ENCODE data around the gene ODAD3. TPM values are rescaled to one million over a fixed set of nuclear protein-coding genes. Genes with fewer than 3 reads are reported as not detected.

The ODAD3 gene
- total and polyA plus RNA-seq, 2 experiments from 2014 or later = 1.3 to 1.9 TPM

- no peak overlapping the region for H3K4me3 ChIP-seq
- H3K36me3 ChIP-seq (replicated peaks; ENCODE audit: insufficient read depth, low read depth) = no peaks in the 10 kb centered on the region
- peak; percentile 58 for DNase-seq (ENCODE audit: low spot score)
- H3K4me1 ChIP-seq (ENCODE audit: insufficient read depth) = peaks cover under 1% of the 10 kb centered on the region
- no peaks in the 10 kb centered on the region for H3K27me3 ChIP-seq
- H3K9me2 ChIP-seq (replicated peaks; ENCODE audit: insufficient read depth) = no peaks in the 10 kb centered on the region
- TF ChIP-seq EZH2phosphoT487 (IDR thresholded peaks at IDR 0.05; ENCODE audit: low read depth, severe bottlenecking, unreplicated experiment) (no peak), CTCF (IDR thresholded peaks at IDR 0.05; ENCODE audit: poor library complexity) (peak; percentile 70)
- no peaks in the 10 kb centered on the region for H4K20me1 ChIP-seq (ENCODE audit: insufficient read depth, poor library complexity, severe bottlenecking)
- 77% methylated on average over 19 of the region's 23 CpGs for WGBS (ENCODE audit: low lambda C conversion rate, missing lambda C conversion rate)
- H3K27ac ChIP-seq = no peak overlapping the region
- H3K9me3 ChIP-seq (ENCODE audit: low read depth) = no peaks in the 10 kb centered on the region
- no peak overlapping the region for H3K4me2 ChIP-seq
- H3K79me2 ChIP-seq = no peaks in the 10 kb centered on the region
- no peak overlapping the region for H2AFZ ChIP-seq
Measured at GRCh38 chr19:11446652-11447301, 11.9 kb upstream of the ODAD3 start.

GRCh38 chr19:11446271-11446651 lies 11.3 kb upstream of the ODAD3 start:
- H3K9me3 ChIP-seq (ENCODE audit: low read depth) = no peaks in the 10 kb centered on the region
- H3K79me2 ChIP-seq = no peaks in the 10 kb centered on the region
- TF ChIP-seq EZH2phosphoT487 (IDR thresholded peaks at IDR 0.05; ENCODE audit: low read depth, severe bottlenecking, unreplicated experiment) = no peak
- TF ChIP-seq EZH2 (IDR thresholded peaks at IDR 0.05; ENCODE audit: borderline replicate concordance) = no peak
- no peak for TF ChIP-seq CTCF (IDR thresholded peaks at IDR 0.05; ENCODE audit: poor library complexity)
- H3K36me3 ChIP-seq (replicated peaks; ENCODE audit: insufficient read depth, low read depth) = no peaks in the 10 kb centered on the region
- no peaks in the 10 kb centered on the region for H4K20me1 ChIP-seq (ENCODE audit: insufficient read depth, poor library complexity, severe bottlenecking)
- no peak overlapping the region for H3K27ac ChIP-seq
- H3K4me2 ChIP-seq = no peak overlapping the region
- WGBS (ENCODE audit: low lambda C conversion rate, missing lambda C conversion rate) = 100% methylated on average over 3 of the region's 14 CpGs
- DNase-seq (ENCODE audit: low spot score) = no peak
- H3K4me3 ChIP-seq = no peak overlapping the region
- no peaks in the 10 kb centered on the region for H3K4me1 ChIP-seq (ENCODE audit: insufficient read depth)
- no peaks in the 10 kb centered on the region for H3K9me2 ChIP-seq (replicated peaks; ENCODE audit: insufficient read depth)
- no peaks in the 10 kb centered on the region for H3K27me3 ChIP-seq
- H2AFZ ChIP-seq = no peak overlapping the region

GRCh38 chr19:11445141-11445540 lies 10.2 kb upstream of the ODAD3 start:
- H3K36me3 ChIP-seq (replicated peaks; ENCODE audit: insufficient read depth, low read depth) = no peaks in the 10 kb centered on the region
- DNase-seq (ENCODE audit: low spot score) = no peak
- TF ChIP-seq EZH2 (IDR thresholded peaks at IDR 0.05; ENCODE audit: borderline replicate concordance) (no peak), CTCF (IDR thresholded peaks at IDR 0.05; ENCODE audit: poor library complexity) (no peak), EZH2phosphoT487 (IDR thresholded peaks at IDR 0.05; ENCODE audit: low read depth, severe bottlenecking, unreplicated experiment) (no peak)

More at GRCh38 chr19:11445141-11445540, 10.2 kb upstream of the ODAD3 start:
- H3K9me2 ChIP-seq (replicated peaks; ENCODE audit: insufficient read depth) = no peaks in the 10 kb centered on the region
- no peak overlapping the region for H3K4me2 ChIP-seq
- 94% methylated on average over 9 of the region's 13 CpGs for WGBS (ENCODE audit: low lambda C conversion rate, missing lambda C conversion rate)
- H3K9me3 ChIP-seq (ENCODE audit: low read depth) = no peaks in the 10 kb centered on the region
- H3K4me3 ChIP-seq = no peak overlapping the region
- no peaks in the 10 kb centered on the region for H3K4me1 ChIP-seq (ENCODE audit: insufficient read depth)
- peaks cover 2% of the 10 kb centered on the region for H3K79me2 ChIP-seq
- no peaks in the 10 kb centered on the region for H3K27me3 ChIP-seq
- no peaks in the 10 kb centered on the region for H4K20me1 ChIP-seq (ENCODE audit: insufficient read depth, poor library complexity, severe bottlenecking)
- no peak overlapping the region for H2AFZ ChIP-seq
- H3K27ac ChIP-seq = no peak overlapping the region

Data from hepatocyte (in vitro differentiated cells).